Testis (tissue), 2 donors: ENCODE data around the gene PITRM1.

ENCODE experiments used
- CTCF ChIP-seq, 3 experiments: fragments of 450-650 bp in 2 of 3; fragments of 200-600 bp in 1 of 3; sonication (generic) in 1 of 3; IDR thresholded peaks; one replicate each; pipeline ENCODE4 v1.5.1; 2016 to 2019; ENCODE audit warnings: antibody characterized with exemption in 3 of 3, mild to moderate bottlenecking in 2 of 3, moderate library complexity in 1 of 3
- POLR2A ChIP-seq: fragments of 450-650 bp; IDR thresholded peaks from one replicate; pipeline ENCODE4 v1.6.1; 2017; ENCODE audit warnings: antibody characterized with exemption, mild to moderate bottlenecking, moderate library complexity

- TF ChIP-seq CTCF (IDR thresholded peaks at IDR 0.05), result no peak
- no peak for TF ChIP-seq POLR2A
These were observed 62.9 kb downstream of the PITRM1 start for GRCh38 chr10:3109633-3110032.
